LNCAP (cell line): ENCODE data around the gene GASK1B.
A peak's percentile ranks its signal among the peaks of the same experiment; 100 is the strongest.

Source experiments
- CTCF ChIP-seq: fragments of 450-650 bp; IDR thresholded peaks from 2 replicates; pipeline ENCODE4 v1.5.1; 2017; ENCODE audit warnings: mild to moderate bottlenecking

The GASK1B gene

GRCh38 chr4:158172261-158173258 is at the start of gene GASK1B:
Gene GASK1B, minus strand, starts transcription at chr4:158173025. Its CDS starts 1,650 bp downstream, at chr4:158171375.
- TF ChIP-seq CTCF, result peak; percentile 70

GRCh38 chr4:158219623-158220022 is 46.8 kb upstream of the GASK1B start:
- no peak for TF ChIP-seq CTCF

- no peak for TF ChIP-seq CTCF
Measured at GRCh38 chr4:158217763-158218162, 44.9 kb upstream of the GASK1B start.

- TF ChIP-seq CTCF, result no peak
Measured at GRCh38 chr4:158214856-158215255, 42.0 kb upstream of the GASK1B start.

- TF ChIP-seq CTCF, result no peak
Measured at GRCh38 chr4:158213466-158213865, 40.6 kb upstream of the GASK1B start.

GRCh38 chr4:158211222-158211621 is 38.4 kb upstream of the GASK1B start:
- no peak for TF ChIP-seq CTCF

GRCh38 chr4:158209825-158210807 is 37.3 kb upstream of the GASK1B start, which contains the start of gene TMEM144:
Gene TMEM144, plus strand, starts transcription at chr4:158210486. Its CDS starts 2,182 bp downstream, at chr4:158212668.
- no peak for TF ChIP-seq CTCF
